ENCODE data around the gene CPED1.
"Not testable (repeated sequence)": the region's sequence is repeated elsewhere in the genome, so short reads cannot be mapped to it uniquely, and the experiment has no call there.

Gene CPED1

GRCh38 chr7:120981888-120982615, 6.5 kb upstream of the CPED1 start:
- DNase-seq, result no peak

DNA sequence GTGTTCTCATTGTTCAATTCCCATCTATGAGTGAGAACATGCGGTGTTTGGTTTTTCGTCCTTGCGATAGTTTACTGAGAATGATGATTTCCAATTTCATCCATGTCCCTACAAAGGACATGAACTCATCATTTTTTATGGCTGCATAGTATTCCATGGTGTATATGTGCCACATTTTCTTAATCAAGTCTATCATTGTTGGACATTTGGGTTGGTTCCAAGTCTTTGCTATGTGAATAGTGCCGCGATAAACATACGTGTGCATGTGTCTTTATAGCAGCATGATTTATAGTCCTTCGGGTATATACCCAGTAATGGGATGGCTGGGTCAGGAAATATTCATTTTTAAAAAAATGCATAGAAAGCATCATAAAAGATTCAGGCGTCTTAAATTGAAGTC, 4.9 kb upstream of the CPED1 start:
- DNase-seq, result not testable (repeated sequence)

DNA sequence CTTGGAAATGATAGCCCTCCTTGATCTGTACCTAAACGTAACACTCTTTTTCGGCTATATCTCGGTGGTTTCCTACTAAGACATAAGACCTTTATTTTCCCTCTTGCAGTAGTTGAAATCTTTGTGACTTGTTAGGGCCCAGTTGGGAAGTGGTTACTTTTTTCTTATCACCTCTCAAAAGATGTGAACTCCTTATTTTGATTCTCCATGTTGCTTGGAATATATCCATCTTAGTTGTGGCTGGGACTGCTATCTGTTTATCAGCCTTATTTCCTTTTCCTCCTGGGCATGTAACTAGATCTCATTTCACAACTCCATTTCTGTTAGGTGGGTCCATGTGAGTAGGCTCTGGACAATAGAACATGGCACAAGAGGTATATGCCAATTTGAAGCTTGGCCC, 4.1 kb upstream of the CPED1 start:
- DNase-seq, result no peak

- no peak for DNase-seq
These were observed 3.3 kb upstream of the CPED1 start for GRCh38 chr7:120985130-120985758.

GRCh38 chr7:120985839-120986238, 2.7 kb upstream of the CPED1 start:
- no peak for DNase-seq

GRCh38 chr7:120986650-120987049, 1.9 kb upstream of the CPED1 start:
- no peak for DNase-seq

DNA sequence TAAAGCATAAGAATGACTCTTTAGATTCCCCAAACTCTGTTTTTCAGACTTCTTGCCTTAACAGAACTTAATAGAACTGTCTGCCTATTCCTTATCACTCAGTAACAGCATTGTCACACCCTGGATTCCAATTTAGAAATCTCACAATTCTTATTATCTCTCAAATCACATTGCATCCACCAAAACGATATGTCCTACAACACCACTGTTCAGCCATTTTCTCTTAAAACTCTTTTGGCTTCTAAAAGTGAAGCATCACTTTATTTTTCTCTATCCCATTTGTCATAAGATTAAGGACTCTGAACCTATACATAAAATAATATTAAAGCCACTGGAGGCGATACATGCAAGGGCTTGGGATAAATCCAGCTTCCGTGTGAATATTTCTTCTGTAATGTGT, 1.2 kb upstream of the CPED1 start:
- DNase-seq, result no peak

GRCh38 chr7:120987683-120988590, 574 bp upstream of the CPED1 start:
- peak; percentile 82 for DNase-seq

GRCh38 chr7:120989257-120990220, 1.0 kb downstream of the CPED1 start:
- no peak for DNase-seq

DNA sequence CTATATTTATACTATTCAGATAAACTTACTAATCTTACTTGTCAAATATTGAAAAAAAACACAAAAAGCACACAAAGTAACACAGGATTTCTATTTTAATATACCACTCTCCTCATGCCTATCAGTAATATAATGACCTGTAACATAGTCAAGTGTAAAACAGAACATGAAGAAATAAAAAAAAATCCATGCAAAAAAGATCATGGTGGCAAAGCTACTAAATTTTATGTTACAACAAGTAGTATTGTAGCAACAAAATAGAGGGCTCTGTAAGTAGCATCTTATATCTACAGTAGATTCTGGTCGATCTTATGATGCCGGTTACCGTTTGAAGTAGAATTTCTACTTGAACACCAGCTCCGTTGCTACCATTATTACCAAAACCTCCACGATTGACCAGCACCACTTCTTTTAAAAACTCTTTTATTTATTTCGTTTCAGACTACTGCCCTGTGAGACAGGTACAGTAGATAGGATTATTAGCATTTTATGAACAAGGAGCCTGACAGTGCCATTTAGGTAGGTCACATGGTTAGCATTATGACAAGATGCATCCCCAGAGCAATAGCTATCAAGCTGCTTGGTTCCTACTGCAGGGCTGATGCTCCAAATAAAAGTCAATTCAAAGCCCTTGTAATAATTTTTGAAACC, 2.1 kb downstream of the CPED1 start:
- no peak for DNase-seq

- no peak for DNase-seq
These were observed 2.6 kb downstream of the CPED1 start for GRCh38 chr7:120991161-120991560.

- no peak for DNase-seq
These were observed 3.1 kb downstream of the CPED1 start for GRCh38 chr7:120991581-120991980.

GRCh38 chr7:120992272-120992964, 3.9 kb downstream of the CPED1 start:
- no peak for DNase-seq

- DNase-seq, result no peak
These were observed 4.5 kb downstream of the CPED1 start for GRCh38 chr7:120992965-120993494.

DNA sequence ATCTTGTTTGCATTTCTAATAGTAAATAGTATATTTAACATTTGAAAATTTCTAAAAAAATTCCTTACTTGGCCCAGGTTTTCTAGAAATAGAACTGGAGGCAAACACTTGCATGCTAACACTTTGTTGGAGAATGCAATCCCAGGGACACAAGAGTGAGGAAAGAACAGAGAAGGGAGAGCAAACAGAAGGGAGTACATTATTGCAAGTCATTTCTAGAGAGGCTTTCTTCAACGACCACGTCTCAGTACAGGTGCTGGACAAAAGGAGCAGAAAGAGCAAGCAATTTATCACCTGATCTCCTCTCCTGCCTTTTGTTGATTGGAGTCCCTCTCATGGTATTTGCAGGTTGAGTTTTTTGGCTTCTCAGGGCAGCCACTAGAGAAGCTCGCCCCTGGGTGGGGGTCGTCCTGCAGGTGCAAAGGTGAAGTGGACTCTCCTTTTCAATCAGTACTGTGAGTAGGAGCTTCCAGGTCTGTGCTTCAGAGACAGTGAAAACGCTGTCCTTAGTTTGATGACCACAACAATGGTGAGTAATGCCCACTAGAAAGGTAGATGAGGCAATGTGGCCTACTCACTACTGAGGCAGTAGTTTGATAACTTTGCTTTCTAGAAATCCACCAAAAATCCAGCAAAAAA, 5.2 kb downstream of the CPED1 start:
- no peak for DNase-seq

DNA sequence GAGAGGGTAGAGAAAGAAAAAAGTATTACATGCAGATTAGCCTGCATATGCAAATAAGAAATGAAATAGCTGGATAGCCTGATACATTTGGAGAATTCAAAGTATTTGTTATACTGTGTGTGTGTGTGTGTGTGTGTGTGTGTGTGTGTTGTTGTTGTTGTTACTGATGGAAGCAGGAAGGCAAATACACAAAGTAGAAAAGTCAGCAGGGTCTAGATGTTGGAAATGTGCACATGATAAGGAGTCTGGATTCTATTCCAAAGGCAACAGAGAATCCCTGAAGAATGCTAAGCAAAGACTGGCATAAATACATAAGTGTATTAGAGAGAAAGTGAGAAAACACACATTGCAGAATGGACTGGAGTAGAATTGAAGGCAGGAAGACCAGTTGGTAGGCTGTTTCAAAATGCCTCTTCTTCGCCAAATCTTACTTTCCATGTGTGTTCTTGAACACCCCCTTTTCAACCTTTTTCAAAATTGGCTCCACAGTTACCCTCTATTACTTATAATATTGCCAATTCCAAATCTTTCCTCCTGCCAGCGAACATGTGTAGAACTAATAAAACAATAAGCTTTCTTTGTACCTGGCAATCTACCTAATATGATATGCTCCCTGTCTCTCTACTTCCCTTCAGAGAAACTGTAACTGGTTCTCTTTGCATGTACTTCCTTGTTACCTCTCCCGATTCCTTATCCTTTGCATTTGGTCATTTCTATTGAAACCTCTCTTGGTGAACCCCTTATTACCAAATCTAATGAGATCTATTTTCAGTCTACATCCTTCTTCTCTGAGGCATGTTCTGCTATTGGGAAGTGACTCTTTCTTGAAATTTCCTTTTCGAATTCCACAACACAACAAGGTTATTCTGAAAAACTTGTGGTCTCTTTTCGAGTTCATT, 6.2 kb downstream of the CPED1 start:
- no peak for DNase-seq

GRCh38 chr7:120995654-120996053, 7.1 kb downstream of the CPED1 start:
- DNase-seq, result no peak

DNA sequence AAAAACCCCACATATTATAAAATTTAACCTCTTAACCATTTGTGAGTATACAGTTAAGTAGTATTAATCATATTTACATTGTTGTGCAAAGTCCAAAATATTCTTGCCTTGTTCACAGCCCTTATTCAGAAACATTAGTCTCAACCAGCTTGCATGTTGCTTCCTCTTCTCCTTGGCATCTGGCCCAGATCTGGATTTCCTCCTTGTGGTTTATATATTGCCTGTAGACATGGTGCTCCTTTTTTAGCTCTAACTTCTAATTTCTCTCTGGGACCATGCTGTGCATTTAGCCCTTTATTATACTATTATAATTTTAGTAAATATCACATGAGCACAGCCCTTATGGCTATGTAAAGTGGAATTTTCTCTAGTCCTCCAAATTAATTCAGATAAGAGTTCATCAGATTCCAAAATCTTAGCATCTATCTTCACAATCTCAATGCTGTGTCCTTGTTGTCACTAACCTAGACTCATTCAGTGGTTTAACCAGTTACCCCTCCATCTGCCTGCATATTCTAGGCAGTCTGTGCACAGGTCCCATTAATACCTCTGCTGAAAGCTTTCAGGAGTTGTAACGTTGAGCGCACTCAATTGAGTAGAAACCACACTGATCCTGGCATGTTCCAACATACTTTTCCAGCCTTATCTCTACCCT, 7.9 kb downstream of the CPED1 start:
- peak; percentile 10 for DNase-seq

- no peak for DNase-seq
These were observed 8.5 kb downstream of the CPED1 start for GRCh38 chr7:120996988-120997345.
